OCI-LY1 (cell line): ENCODE measurements around the gene LRMDA.

Source experiments
- H2AFZ ChIP-seq: fragments of 200-600 bp; sonication (generic), shearing (Covaris generic); 2 replicates; pipeline ENCODE4 v1.6.0; 2014; ENCODE audit warnings: antibody characterized with exemption, mild to moderate bottlenecking, low read length
- H3F3A ChIP-seq: fragments of 200-600 bp; sonication (generic), shearing (Covaris generic); 2 replicates; pipeline ENCODE4 v1.6.0; 2014; ENCODE audit warnings: mild to moderate bottlenecking, antibody characterized with exemption, low read length, moderate library complexity; ENCODE audit not compliant: insufficient read depth
- H3K27ac ChIP-seq: fragments of 200-600 bp; sonication (generic); 2 replicates; pipeline ENCODE4 v1.5.1; 2014; ENCODE audit warnings: low read length, mixed run types, mild to moderate bottlenecking, low read depth; ENCODE audit not compliant: poor library complexity, severe bottlenecking
- H3K27me3 ChIP-seq: fragments of 200-600 bp; sonication (generic); 2 replicates; pipeline ENCODE4 v1.6.0; 2014; ENCODE audit warnings: antibody characterized with exemption, mild to moderate bottlenecking, low read length, moderate library complexity; ENCODE audit not compliant: insufficient read depth
- H3K36me3 ChIP-seq: fragments of 200-600 bp; sonication (generic); 2 replicates; pipeline ENCODE4 v1.6.1; 2014; ENCODE audit warnings: mild to moderate bottlenecking, antibody characterized with exemption, low read length, moderate library complexity, mixed read lengths; ENCODE audit not compliant: insufficient read depth
- H3K4me1 ChIP-seq: fragments of 200-600 bp; sonication (generic); 2 replicates; pipeline ENCODE4 v1.5.1; 2014; ENCODE audit warnings: mild to moderate bottlenecking, low read length, moderate library complexity; ENCODE audit not compliant: insufficient read depth, severe bottlenecking
- H3K4me2 ChIP-seq: fragments of 200-600 bp; sonication (generic), shearing (Covaris generic); 2 replicates; pipeline ENCODE4 v1.6.1; 2014; ENCODE audit warnings: low read length
- H3K4me3 ChIP-seq: fragments of 200-600 bp; sonication (generic); 2 replicates; pipeline ENCODE4 v1.5.1; 2014; ENCODE audit warnings: low read length, low read depth, mild to moderate bottlenecking, mixed read lengths; ENCODE audit not compliant: poor library complexity, severe bottlenecking
- H3K79me2 ChIP-seq: fragments of 200-600 bp; shearing (Covaris generic); 2 replicates; pipeline ENCODE4 v1.6.1; 2016; ENCODE audit warnings: mixed run types, low read length, mixed read lengths; ENCODE audit not compliant: insufficient read depth
- H3K9ac ChIP-seq: fragments of 200-600 bp; sonication (generic), shearing (Covaris generic); 2 replicates; pipeline ENCODE4 v1.6.1; 2014; ENCODE audit warnings: mild to moderate bottlenecking, low read length, mixed read lengths
- H3K9me2 ChIP-seq: fragments of 200-600 bp; sonication (generic), shearing (Covaris generic); 2 replicates; pipeline ENCODE4 v1.6.1; 2014; ENCODE audit warnings: low read depth, mild to moderate bottlenecking, low read length, mixed read lengths
- H3K9me3 ChIP-seq: fragments of 200-600 bp; shearing (Covaris generic); 2 replicates; pipeline ENCODE4 v1.6.1; 2014; ENCODE audit warnings: low read length, mixed read lengths
- H4K20me1 ChIP-seq: fragments of 200-600 bp; sonication (generic), shearing (Covaris generic); 2 replicates; pipeline ENCODE4 v1.6.0; 2016; ENCODE audit warnings: mild to moderate bottlenecking, low read length; ENCODE audit not compliant: insufficient read depth
- CTCF ChIP-seq: fragments of 200-600 bp; sonication (generic), shearing (Covaris generic); IDR thresholded peaks from 2 replicates; pipeline ENCODE4 v1.5.1; 2017; ENCODE audit warnings: mild to moderate bottlenecking, antibody characterized with exemption, low read length, moderate library complexity, mixed read lengths
- EZH2 ChIP-seq: fragments of 200-600 bp; sonication (generic), shearing (Covaris generic); IDR thresholded peaks from 2 replicates; pipeline ENCODE4 v1.8.0; 2017; ENCODE audit warnings: borderline replicate concordance, mixed run types, mild to moderate bottlenecking, antibody characterized with exemption, low read length, moderate library complexity, mixed read lengths

The LRMDA gene

DNA sequence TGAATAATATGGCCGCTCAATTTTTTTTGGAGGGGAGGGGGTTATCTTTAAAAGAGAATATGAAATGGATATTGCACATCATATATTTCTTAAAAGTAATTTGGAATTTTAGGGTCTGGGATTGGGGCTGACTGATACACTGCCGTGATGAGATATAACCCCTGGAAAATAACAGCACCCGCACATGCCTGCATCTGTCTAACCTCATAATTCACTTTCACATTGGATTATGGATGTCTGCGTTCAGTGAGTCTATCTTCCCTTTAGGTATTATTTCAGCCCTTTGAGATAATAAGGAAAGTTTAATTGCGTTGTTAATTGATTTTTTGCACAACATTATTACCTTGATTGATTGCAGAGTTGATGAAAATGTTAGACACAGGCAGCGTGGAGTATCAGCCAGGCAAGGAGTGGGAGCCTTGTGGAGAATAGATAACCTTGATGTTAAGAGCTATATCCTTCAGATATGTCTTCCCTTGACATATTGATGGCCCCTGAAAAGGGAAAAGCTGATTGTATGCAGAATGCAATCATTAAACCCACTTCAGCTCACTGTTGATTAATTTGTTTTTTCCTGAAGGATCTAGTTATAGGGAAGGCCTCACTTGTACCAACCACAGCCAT, 1111.0 kb downstream of the LRMDA start:
- H3K27me3 ChIP-seq: no peaks in the 10 kb centered on the region
- H4K20me1 ChIP-seq: no peaks in the 10 kb centered on the region
- no peak overlapping the region for H3K27ac ChIP-seq
- TF ChIP-seq CTCF (no peak), EZH2 (no peak)
- no peak overlapping the region for H3K4me2 ChIP-seq
- no peaks in the 10 kb centered on the region for H3K9me3 ChIP-seq
- no peaks in the 10 kb centered on the region for H3K4me1 ChIP-seq
- H3F3A ChIP-seq: no peaks in the 10 kb centered on the region
- H3K9ac ChIP-seq: no peak overlapping the region
- H3K9me2 ChIP-seq: no peaks in the 10 kb centered on the region
- H3K4me3 ChIP-seq: no peak overlapping the region
- no peaks in the 10 kb centered on the region for H3K79me2 ChIP-seq
- no peak overlapping the region for H2AFZ ChIP-seq
- no peaks in the 10 kb centered on the region for H3K36me3 ChIP-seq

- Histone ChIP-seq H3K79me2 (no peaks in the 10 kb centered on the region), H3K36me3 (no peaks in the 10 kb centered on the region), H3K9me2 (no peaks in the 10 kb centered on the region), H3K4me1 (no peaks in the 10 kb centered on the region), H3K4me3 (no peak overlapping the region), H3K27me3 (no peaks in the 10 kb centered on the region), H3K9me3 (no peaks in the 10 kb centered on the region), H3K4me2 (no peak overlapping the region), H3K27ac (no peak overlapping the region), H2AFZ (no peak overlapping the region), H4K20me1 (no peaks in the 10 kb centered on the region), H3F3A (no peaks in the 10 kb centered on the region), H3K9ac (no peak overlapping the region)
- no peak for TF ChIP-seq EZH2
- TF ChIP-seq CTCF: no peak
These were observed 1112.2 kb downstream of the LRMDA start for GRCh38 chr10:76543655-76544054.

- no peaks in the 10 kb centered on the region for H4K20me1 ChIP-seq
- H2AFZ ChIP-seq: no peak overlapping the region
- no peaks in the 10 kb centered on the region for H3K79me2 ChIP-seq
- no peaks in the 10 kb centered on the region for H3K27me3 ChIP-seq
- H3K4me2 ChIP-seq: no peak overlapping the region
- H3F3A ChIP-seq: no peaks in the 10 kb centered on the region
- H3K4me1 ChIP-seq: no peaks in the 10 kb centered on the region
- H3K9ac ChIP-seq: no peak overlapping the region
- H3K4me3 ChIP-seq: no peak overlapping the region
- no peak overlapping the region for H3K27ac ChIP-seq
- H3K9me2 ChIP-seq: no peaks in the 10 kb centered on the region
- H3K36me3 ChIP-seq: no peaks in the 10 kb centered on the region
- TF ChIP-seq CTCF: no peak
- TF ChIP-seq EZH2: no peak
- no peaks in the 10 kb centered on the region for H3K9me3 ChIP-seq
These were observed 1113.4 kb downstream of the LRMDA start for GRCh38 chr10:76544789-76545188.
